Right renal pelvis (tissue), 4 donors: ENCODE measurements around the gene SOCS3. TPM values are rescaled to one million over a fixed set of nuclear protein-coding genes. Genes with fewer than 3 reads are reported as not detected.

Experiments
- DNase-seq, 4 donors: peaks; one replicate each; pipeline ENCODE4 v3.0.0-alpha.2; 2013; ENCODE audit warnings: low read depth in 4 of 4, low spot score in 3 of 4, missing footprints in 1 of 4
- polyA plus RNA-seq, 4 donors: library from polyadenylated mRNA; unstranded; fragments of 120-200 nt; gene quantifications; one replicate each; pipeline ENCODE4 v1.2.1, GENCODE V29; 2013; ENCODE audit not compliant: insufficient read length in 4 of 4

The SOCS3 gene
- polyA plus RNA-seq, 4 donors, result 9.7 to 26.8 (median 12.1) TPM

- DNase-seq, result no peak
Observed at GRCh38 chr17:78391843-78392242, 32.0 kb upstream of the SOCS3 start.

- DNase-seq, result no peak
Observed at GRCh38 chr17:78391051-78391431, 31.2 kb upstream of the SOCS3 start.

GRCh38 chr17:78390241-78391050 is 30.6 kb upstream of the SOCS3 start:
- no peak for DNase-seq

- DNase-seq, result no peak
Observed at GRCh38 chr17:78387977-78388941, 28.4 kb upstream of the SOCS3 start.

GRCh38 chr17:78384479-78385175 is 24.8 kb upstream of the SOCS3 start:
- no peak for DNase-seq

GRCh38 chr17:78383725-78384471 is 24.0 kb upstream of the SOCS3 start:
- no peak for DNase-seq

GRCh38 chr17:78381601-78382232 is 21.8 kb upstream of the SOCS3 start:
- no peak for DNase-seq

GRCh38 chr17:78380370-78380769 is 20.5 kb upstream of the SOCS3 start:
- no peak for DNase-seq

- no peak for DNase-seq
Observed at GRCh38 chr17:78379131-78379491, 19.2 kb upstream of the SOCS3 start.

- peak in 2 of 4 donors; percentile 64 to 77 for DNase-seq
Observed at GRCh38 chr17:78378225-78379130, 18.6 kb upstream of the SOCS3 start, which contains the start of gene PGS1. PGS1 (plus strand) TSS chr17:78378649; CDS start chr17:78378666, 17 bp downstream.

- DNase-seq, result no peak
Observed at GRCh38 chr17:78377858-78378224, 18.0 kb upstream of the SOCS3 start.

- DNase-seq, result no peak
Observed at GRCh38 chr17:78376161-78376560, 16.3 kb upstream of the SOCS3 start.

GRCh38 chr17:78375401-78376151 is 15.7 kb upstream of the SOCS3 start:
- DNase-seq, result no peak

- DNase-seq, result no peak
Observed at GRCh38 chr17:78374631-78375274, 14.9 kb upstream of the SOCS3 start.

- DNase-seq, result no peak
Observed at GRCh38 chr17:78374189-78374588, 14.3 kb upstream of the SOCS3 start.

- no peak for DNase-seq
Observed at GRCh38 chr17:78372841-78373240, 13.0 kb upstream of the SOCS3 start.

GRCh38 chr17:78371056-78371455 is 11.2 kb upstream of the SOCS3 start:
- no peak for DNase-seq
